Pancreas (tissue), 10 donors: Measurements from ENCODE around the gene TSHR. TPM values are rescaled to one million over a fixed set of nuclear protein-coding genes. Genes with fewer than 3 reads are reported as not detected.
A peak's percentile ranks its signal among the peaks of the same experiment; 100 is the strongest.

ENCODE experiments used
- ATAC-seq, 4 donors: fragments of 200-7000 bp; cut with Tn5 transposase; one replicate each; pipeline versions ENCODE4 v1.8.0 to v1.9.1; 2020; ENCODE audit warnings: mild to moderate bottlenecking in 4 of 4, moderate library complexity in 4 of 4
- DNase-seq, 6 donors: peaks; one replicate each; pipeline ENCODE4 v3.0.0-alpha.2; 2020
- FAIRE-seq: peaks from 2 replicates; lab custom pipeline; 2012; peaks lifted over from hg19 to GRCh38; lab: Jason Lieb, UNC
- H3K27ac ChIP-seq, 4 donors: fragments of 200-600 bp; sonication (generic); 1 replicate in 3 of 4; 2 replicates in 1 of 4; pipeline versions ENCODE4 v1.5.0 to v1.8.0; 2020
- H3K27me3 ChIP-seq, 4 donors: fragments of 200-600 bp; one replicate each; pipeline ENCODE4 v1.8.0; 2021
- H3K36me3 ChIP-seq, 3 donors: fragments of 200-600 bp; sonication (generic) in 1 of 3; one replicate each; pipeline versions ENCODE4 v1.5.0 to v1.8.0; 2020 to 2021
- H3K4me1 ChIP-seq, 3 donors: fragments of 200-600 bp; one replicate each; pipeline ENCODE4 v1.8.0; 2021
- H3K4me3 ChIP-seq, 4 donors: fragments of 200-600 bp; sonication (generic) in 2 of 4; one replicate each; pipeline versions ENCODE4 v1.5.0 to v1.8.0; 2020 to 2021
- H3K9me3 ChIP-seq, 4 donors: fragments of 200-600 bp; one replicate each; pipeline ENCODE4 v1.8.0; 2021
- WGBS, 2 donors: extraction: QIAGEN DNeasy Blood & Tissue Kit; methylation state at CpG; one replicate each; pipeline ENCODE4 v1.1.7; 2013; 5-methylcytosine and 5-hydroxymethylcytosine counted together
- intact Hi-C, 3 donors: fragments of 100-400 bp; cut with DNase I; formaldehyde crosslinking; loops; one replicate each; pipeline versions ENCODE4 v1.11.1 to v1.14.2; 2022
- polyA plus RNA-seq, 2 donors: library from polyadenylated mRNA; stranded (reverse); fragments of 200-250 nt; gene quantifications; one replicate each; pipeline ENCODE4 v1.2.3, GENCODE V29; 2013
- total RNA-seq, 6 donors: library from RNA; stranded (reverse); fragmentation: NEBNext Ultra II Directional in 4 of 6; extraction: Animal tissue kit (Norgen Biotek cat#: 25700) in 4 of 6; gene quantifications; one replicate each; pipeline versions ENCODE4 v1.2.1 to v1.2.4, GENCODE V29; 2021 to 2023
- TF ChIP-seq, protein P1 (sequence below), 4 donors: fragments of 200-600 bp; sonication (generic) in 3 of 4; IDR thresholded peaks; one replicate each; pipeline versions ENCODE4 v1.5.0 to v1.8.0; 2021; ENCODE audit warnings: antibody characterized with exemption in 4 of 4
- donor health status: healthy with polysubstance abuse.
- donor health status: DM: no; HTN: no; CAD: no; lungs with moderate emphysema.
- donor health status: DM: no; HTN: no; CAD: no.
- donor health status: control.
- donor health status: control.
- donor health status: Bipolar disorder and iron deficiency.
- donor health status: DM: yes; HTN: yes; CAD: no.
- donor health status: DM: no; HTN: no; CAD: no.
- donor health status: DM: no; HTN: no; CAD: no.
- donor health status: DM: yes; HTN: yes; CAD: no.

The TSHR gene
- total and polyA plus RNA-seq, 8 donors: 0.22 to 0.41 (median 0.29) TPM; not detected in 4

DNA sequence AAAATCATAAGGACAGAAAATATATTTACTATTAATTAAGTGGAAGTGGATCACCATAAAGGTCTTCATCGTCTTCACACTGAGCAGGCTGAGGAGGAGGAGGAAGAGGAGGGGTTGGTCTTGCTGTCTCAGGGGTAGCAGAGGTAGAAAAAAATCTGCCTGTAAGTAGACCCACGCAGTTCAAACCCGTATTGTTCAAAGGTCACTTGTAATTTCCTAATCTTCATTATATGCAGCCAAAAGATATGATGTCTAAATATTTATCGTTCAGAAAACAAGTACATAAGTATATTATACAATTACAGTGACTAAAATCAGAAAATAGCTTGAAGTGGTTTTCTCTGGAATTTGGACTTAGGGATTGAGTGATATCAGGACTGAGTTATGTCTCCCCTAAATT, 193.2 kb downstream of the TSHR start:
- peaks cover 0 to 5% (median 0%) of the 10 kb centered on the region in 3 donors for H3K4me1 ChIP-seq
- H3K4me3 ChIP-seq: no peak overlapping the region
- no peak for DNase-seq
- H3K27ac ChIP-seq: no peak overlapping the region
- ATAC-seq: peak in 2 of 4 donors; percentile 34 to 41
- no peaks in the 10 kb centered on the region for H3K9me3 ChIP-seq
- WGBS, 2 donors: 34% methylated on average over 4 of the region's 4 CpGs
- no peak for FAIRE-seq
- TF ChIP-seq, protein P1, sequence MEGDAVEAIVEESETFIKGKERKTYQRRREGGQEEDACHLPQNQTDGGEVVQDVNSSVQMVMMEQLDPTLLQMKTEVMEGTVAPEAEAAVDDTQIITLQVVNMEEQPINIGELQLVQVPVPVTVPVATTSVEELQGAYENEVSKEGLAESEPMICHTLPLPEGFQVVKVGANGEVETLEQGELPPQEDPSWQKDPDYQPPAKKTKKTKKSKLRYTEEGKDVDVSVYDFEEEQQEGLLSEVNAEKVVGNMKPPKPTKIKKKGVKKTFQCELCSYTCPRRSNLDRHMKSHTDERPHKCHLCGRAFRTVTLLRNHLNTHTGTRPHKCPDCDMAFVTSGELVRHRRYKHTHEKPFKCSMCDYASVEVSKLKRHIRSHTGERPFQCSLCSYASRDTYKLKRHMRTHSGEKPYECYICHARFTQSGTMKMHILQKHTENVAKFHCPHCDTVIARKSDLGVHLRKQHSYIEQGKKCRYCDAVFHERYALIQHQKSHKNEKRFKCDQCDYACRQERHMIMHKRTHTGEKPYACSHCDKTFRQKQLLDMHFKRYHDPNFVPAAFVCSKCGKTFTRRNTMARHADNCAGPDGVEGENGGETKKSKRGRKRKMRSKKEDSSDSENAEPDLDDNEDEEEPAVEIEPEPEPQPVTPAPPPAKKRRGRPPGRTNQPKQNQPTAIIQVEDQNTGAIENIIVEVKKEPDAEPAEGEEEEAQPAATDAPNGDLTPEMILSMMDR (IDR thresholded peaks at IDR 0.05): no peak
- H3K36me3 ChIP-seq: no peaks in the 10 kb centered on the region
- H3K27me3 ChIP-seq: no peaks in the 10 kb centered on the region
- intact Hi-C loops: no loop called here

DNA sequence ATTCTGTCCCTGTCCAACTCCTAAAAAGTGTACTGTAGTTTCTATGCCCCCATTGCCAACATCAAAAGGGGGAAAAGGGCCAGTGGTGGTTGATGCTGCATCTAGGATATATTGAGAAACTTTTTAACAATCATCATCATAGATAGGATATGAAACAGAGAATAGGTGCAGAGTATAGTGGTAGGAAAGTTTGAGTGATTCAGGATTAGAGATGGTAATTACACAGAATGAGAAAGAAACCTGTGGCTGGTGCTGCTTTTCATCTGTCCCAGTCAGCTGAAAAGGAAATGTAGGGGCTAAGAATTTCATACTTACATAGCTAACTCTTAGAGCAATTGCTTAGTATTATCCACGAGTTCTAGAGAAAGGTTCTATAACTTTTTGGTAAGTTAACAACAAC, 197.8 kb downstream of the TSHR start:
- intact Hi-C loops: no loop called here
- no peaks in the 10 kb centered on the region for H3K27me3 ChIP-seq
- no peaks in the 10 kb centered on the region for H3K36me3 ChIP-seq
- H3K4me3 ChIP-seq: no peak overlapping the region
- ATAC-seq (no peak), DNase-seq (no peak), FAIRE-seq (no peak)
- no peaks in the 10 kb centered on the region for H3K4me1 ChIP-seq
- TF ChIP-seq, protein P1 (IDR thresholded peaks at IDR 0.05): no peak
- 66 to 76% methylated on average over 1 of the region's 1 CpG for WGBS, 2 donors
- no peak overlapping the region for H3K27ac ChIP-seq
- H3K9me3 ChIP-seq: no peaks in the 10 kb centered on the region

DNA sequence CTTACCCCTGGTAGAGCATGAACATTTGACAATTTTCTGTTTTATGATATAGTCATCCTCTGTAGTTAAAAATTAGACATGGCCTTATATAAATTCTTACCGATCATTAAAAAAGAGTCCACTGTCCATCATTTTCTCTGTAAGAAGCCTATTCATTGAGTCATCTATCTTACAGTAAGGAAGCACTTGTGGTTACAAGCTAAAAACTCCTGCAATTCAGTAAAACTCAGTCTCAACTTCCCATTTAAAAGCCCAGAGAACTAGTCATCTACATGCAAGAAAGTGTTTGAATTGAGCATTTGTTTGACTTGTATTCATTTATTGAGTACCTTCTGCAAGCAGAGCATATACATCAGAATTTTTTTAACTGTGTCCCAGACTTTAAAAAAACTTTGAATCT, 202.0 kb downstream of the TSHR start:
- no peaks in the 10 kb centered on the region for H3K27me3 ChIP-seq
- 89 to 93% methylated on average over 1 of the region's 1 CpG for WGBS, 2 donors
- ATAC-seq (no peak), FAIRE-seq (no peak), DNase-seq (no peak)
- intact Hi-C loops: no loop called here
- no peaks in the 10 kb centered on the region for H3K4me1 ChIP-seq
- no peak overlapping the region for H3K4me3 ChIP-seq
- no peak overlapping the region for H3K27ac ChIP-seq
- H3K9me3 ChIP-seq: no peaks in the 10 kb centered on the region
- TF ChIP-seq, protein P1 (IDR thresholded peaks at IDR 0.05): no peak
- no peaks in the 10 kb centered on the region for H3K36me3 ChIP-seq

DNA sequence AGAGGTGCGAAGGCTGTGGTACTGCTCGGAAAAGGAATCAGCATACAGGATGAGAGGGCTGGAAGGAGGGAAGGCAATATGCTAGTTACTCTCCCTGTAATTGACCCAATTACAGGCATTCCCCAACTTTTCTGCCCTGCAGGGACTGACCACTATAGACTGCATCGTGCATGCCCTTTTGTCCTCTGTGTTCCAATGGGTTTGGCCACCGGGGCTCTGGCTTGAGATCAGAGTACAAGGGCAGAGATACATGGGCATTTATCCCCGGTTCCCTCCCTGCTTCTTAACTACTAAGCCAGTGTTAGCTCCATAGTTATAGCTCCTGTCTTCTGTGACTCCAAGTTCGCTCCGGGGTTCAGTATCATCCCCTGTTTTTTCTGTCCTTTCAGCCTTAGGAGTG, 205.7 kb downstream of the TSHR start:
- TF ChIP-seq, protein P1 (IDR thresholded peaks at IDR 0.05): no peak
- WGBS, 2 donors: 87 to 88% methylated on average over 7 of the region's 7 CpGs
- no peak overlapping the region for H3K27ac ChIP-seq
- FAIRE-seq: no peak
- peaks cover 0 to 3% (median 0%) of the 10 kb centered on the region in 3 donors for H3K4me1 ChIP-seq
- H3K9me3 ChIP-seq: no peaks in the 10 kb centered on the region
- no peaks in the 10 kb centered on the region for H3K27me3 ChIP-seq
- H3K4me3 ChIP-seq: no peak overlapping the region
- intact Hi-C loops: loop anchor here in 1 of 3 donors (10.0 kb wide), 1 partner anchor 166 kb away; no protein-coding TSS in a partner anchor
- no peak for ATAC-seq
- no peak for DNase-seq
- H3K36me3 ChIP-seq: no peaks in the 10 kb centered on the region

DNA sequence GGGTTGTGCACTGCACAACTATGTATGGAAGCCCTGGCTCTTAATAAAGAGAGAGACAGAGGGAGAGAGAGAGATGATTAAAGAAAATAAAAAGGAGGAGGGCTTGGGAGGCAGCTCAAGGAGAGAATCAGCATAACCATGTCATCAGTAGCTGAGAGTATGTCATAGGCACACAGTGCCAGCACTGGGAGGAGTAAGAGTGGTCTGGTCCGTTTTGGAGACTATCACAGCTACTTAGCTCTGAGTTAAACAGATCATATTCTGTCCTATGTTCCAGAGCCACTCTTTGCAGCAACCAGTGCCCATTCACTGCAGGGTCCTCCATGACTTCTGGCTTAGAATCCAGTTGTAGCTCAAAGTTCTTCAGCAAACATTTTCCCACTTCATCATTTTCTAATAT, 206.3 kb downstream of the TSHR start:
- ATAC-seq (no peak), FAIRE-seq (no peak), DNase-seq (no peak)
- Histone ChIP-seq H3K4me1 (peaks cover 0 to 3% (median 0%) of the 10 kb centered on the region in 3 donors), H3K27ac (no peak overlapping the region), H3K36me3 (no peaks in the 10 kb centered on the region), H3K27me3 (no peaks in the 10 kb centered on the region), H3K4me3 (no peak overlapping the region), H3K9me3 (no peaks in the 10 kb centered on the region)
- TF ChIP-seq, protein P1 (IDR thresholded peaks at IDR 0.05): no peak
- 36 to 51% methylated on average over 1 of the region's 1 CpG for WGBS, 2 donors
- intact Hi-C loops: loop anchor here in 1 of 3 donors (10.0 kb wide), 1 partner anchor 167 kb away; no protein-coding TSS in a partner anchor
